K562 (cell line): ENCODE results near the gene KCNC3. TPM values are rescaled to one million over a fixed set of nuclear protein-coding genes. Genes with fewer than 3 reads are reported as not detected.

Source experiments
- CHAMP1 ChIP-seq: fragments of 450-650 bp; IDR thresholded peaks from 2 replicates; pipeline ENCODE4 v1.6.1; 2016; ENCODE audit warnings: mild to moderate bottlenecking
- CREB5 ChIP-seq: fragments of 250-450 bp; sonication (Bioruptor Pico); IDR thresholded peaks from 2 replicates; pipeline ENCODE4 v1.5.0; 2020; ENCODE audit warnings: mild to moderate bottlenecking
- HDAC3 ChIP-seq: fragments of 450-650 bp; IDR thresholded peaks from 2 replicates; pipeline ENCODE4 v1.6.1; 2018; ENCODE audit warnings: borderline replicate concordance, mild to moderate bottlenecking, moderate library complexity; ENCODE audit not compliant: partially characterized antibody
- KHSRP ChIP-seq: fragments of 450-650 bp; IDR thresholded peaks from 2 replicates; pipeline ENCODE4 v1.6.1; 2017
- PKNOX1 ChIP-seq: fragments of 450-650 bp; IDR thresholded peaks from 2 replicates; pipeline ENCODE4 v1.6.1; 2016
- RNF2 ChIP-seq: sonication (generic); IDR thresholded peaks from 2 replicates; pipeline ENCODE4 v1.6.1; 2016
- SMARCA4 ChIP-seq: fragments of 450-650 bp; IDR thresholded peaks from 2 replicates; pipeline ENCODE4 v1.6.1; 2016
- TFAP4 ChIP-seq: sonication (generic); formaldehyde crosslinking; IDR thresholded peaks from 2 replicates; pipeline ENCODE4 v1.8.0; 2022; ENCODE audit warnings: missing genetic modification reagents, mild to moderate bottlenecking, moderate library complexity, borderline replicate concordance
- USF1 ChIP-seq: sonication (generic); formaldehyde crosslinking; IDR thresholded peaks from 2 replicates; pipeline ENCODE4 v1.9.0; 2022; ENCODE audit warnings: mild to moderate bottlenecking, missing genetic modification reagents
- ZKSCAN3 ChIP-seq: fragments of 250-450 bp; sonication (Bioruptor Pico); IDR thresholded peaks from 2 replicates; pipeline ENCODE4 v1.4.0; 2020
- ZNF318 ChIP-seq, 2 experiments: fragments of 450-650 bp; IDR thresholded peaks; 2 replicates each; pipeline ENCODE4 v1.6.1; 2016; ENCODE audit warnings: mild to moderate bottlenecking in 2 of 2, borderline replicate concordance in 1 of 2, low read depth in 1 of 2, moderate library complexity in 1 of 2
- ZNF507 ChIP-seq: conservative IDR thresholded peaks from 2 replicates; pipeline ENCODE4 v1.6.1; 2017; ENCODE audit warnings: missing genetic modification characterization, missing compliant biosample characterization
- ZNF778 ChIP-seq: fragments of 450-650 bp; formaldehyde crosslinking; IDR thresholded peaks from 2 replicates; pipeline ENCODE4 v1.4.0; 2020; ENCODE audit warnings: mild to moderate bottlenecking, moderate library complexity
- polyA plus RNA-seq, 8 experiments: library from polyadenylated mRNA; depleted of rRNA in 4 of 8; stranded (reverse) in 5 of 8; unstranded in 3 of 8; fragments of >200 nt; fragmentation: Nextera tagmentation in 2 of 8; fragmentation: Illumina TruSeq in 1 of 8; extraction: Ambion mirVana in 2 of 8; extraction: Trizol in 1 of 8; gene quantifications; 2 replicates each; pipeline versions ENCODE4 v1.2.1 to v1.2.3, GENCODE V29; 2011 to 2014; ENCODE audit warnings: inconsistent platforms in 1 of 8, missing spikeins in 1 of 8
- total RNA-seq, 7 experiments: library from RNA; depleted of rRNA in 6 of 7; stranded (reverse); fragments of >200 nt in 6 of 7; fragmentation: Illumina TruSeq in 2 of 7; extraction: Trizol in 2 of 7; gene quantifications; 2 replicates each; pipeline versions ENCODE4 v1.2.1 to v1.2.3, GENCODE V29; 2011 to 2021; ENCODE audit warnings: low replicate concordance in 1 of 7

KCNC3 gene
- total and polyA plus RNA-seq, 9 of the 15 experiments (the other 6 are each of a cell fraction or from before 2014, with no cell fraction given): 0.03 to 26.2 (median 2.0) TPM

- TF ChIP-seq TFAP4 (CRISPR knock-in tag) (peak; percentile 56; the same call in 1 of the 2 replicates), RNF2 (no peak), ZNF778 (CRISPR knock-in tag) (no peak), CREB5 (no peak), HDAC3 (peak; percentile 26), ZNF318 (IDR thresholded peaks at IDR 0.05; ENCODE audit: borderline replicate concordance in 1 of 2, low read depth in 1 of 2) (no peak), PKNOX1 (no peak), KHSRP (no peak), ZKSCAN3 (no peak), USF1 (CRISPR knock-in tag) (peak; percentile 91), ZNF507 (tag) (no peak), CHAMP1 (no peak), SMARCA4 (no peak)
Measured at GRCh38 chr19:50264483-50265186, 64.5 kb downstream of the KCNC3 start (continued).
